Measurements from ENCODE around the gene EYS. TPM values are rescaled to one million over a fixed set of nuclear protein-coding genes. Genes with fewer than 3 reads are reported as not detected.

The EYS gene
- total RNA-seq, 1 experiment from 2014 or later, result not detected

DNA sequence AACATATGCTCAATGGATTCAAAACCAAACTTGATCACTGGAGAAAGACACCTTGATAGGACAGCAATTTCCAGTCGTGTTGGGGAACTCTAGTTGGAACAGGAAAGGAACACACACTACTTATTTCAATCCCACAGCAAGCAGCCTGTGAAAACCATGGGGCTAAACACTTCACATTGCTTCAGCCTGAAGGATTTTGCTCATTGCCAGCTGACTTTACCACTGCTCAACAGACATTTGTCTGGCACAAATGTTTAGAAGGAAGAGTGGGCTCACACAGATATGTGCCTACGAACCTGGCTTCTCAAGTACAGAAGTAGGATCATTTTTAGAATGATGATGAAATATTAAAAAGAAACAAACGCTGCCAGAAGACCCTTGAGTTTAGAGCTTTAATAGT lies 1473.3 kb downstream of the EYS start:
- no peak for DNase-seq
- H3K4me1 Mint-ChIP-seq (ENCODE audit: low read depth, unreplicated experiment), result no peaks in the 10 kb centered on the region
- no peaks in the 10 kb centered on the region for H3K9me3 Mint-ChIP-seq (ENCODE audit: unreplicated experiment)
- Histone ChIP-seq H3K4me3 (ENCODE audit: low read depth, low read length) (no peak overlapping the region), H3K4me1 (no peaks in the 10 kb centered on the region), H3K36me3 (ENCODE audit: control insufficient read depth, insufficient read depth, low read length) (no peaks in the 10 kb centered on the region), H3K27me3 (replicated peaks; ENCODE audit: control insufficient read depth, insufficient read depth, low read length) (no peaks in the 10 kb centered on the region), H3K9me3 (no peaks in the 10 kb centered on the region)
- no peaks in the 10 kb centered on the region for H3K27me3 Mint-ChIP-seq (ENCODE audit: insufficient read depth, unreplicated experiment)
- ChIA-PET CTCF (no interaction called here), POLR2A (no interaction called here)
- TF ChIP-seq, protein P1, sequence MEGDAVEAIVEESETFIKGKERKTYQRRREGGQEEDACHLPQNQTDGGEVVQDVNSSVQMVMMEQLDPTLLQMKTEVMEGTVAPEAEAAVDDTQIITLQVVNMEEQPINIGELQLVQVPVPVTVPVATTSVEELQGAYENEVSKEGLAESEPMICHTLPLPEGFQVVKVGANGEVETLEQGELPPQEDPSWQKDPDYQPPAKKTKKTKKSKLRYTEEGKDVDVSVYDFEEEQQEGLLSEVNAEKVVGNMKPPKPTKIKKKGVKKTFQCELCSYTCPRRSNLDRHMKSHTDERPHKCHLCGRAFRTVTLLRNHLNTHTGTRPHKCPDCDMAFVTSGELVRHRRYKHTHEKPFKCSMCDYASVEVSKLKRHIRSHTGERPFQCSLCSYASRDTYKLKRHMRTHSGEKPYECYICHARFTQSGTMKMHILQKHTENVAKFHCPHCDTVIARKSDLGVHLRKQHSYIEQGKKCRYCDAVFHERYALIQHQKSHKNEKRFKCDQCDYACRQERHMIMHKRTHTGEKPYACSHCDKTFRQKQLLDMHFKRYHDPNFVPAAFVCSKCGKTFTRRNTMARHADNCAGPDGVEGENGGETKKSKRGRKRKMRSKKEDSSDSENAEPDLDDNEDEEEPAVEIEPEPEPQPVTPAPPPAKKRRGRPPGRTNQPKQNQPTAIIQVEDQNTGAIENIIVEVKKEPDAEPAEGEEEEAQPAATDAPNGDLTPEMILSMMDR (IDR thresholded peaks at IDR 0.05; ENCODE audit: insufficient read depth in 1 of 2, low read depth in 1 of 2, low read length in 1 of 2, severe bottlenecking in 1 of 2, unreplicated experiment in 1 of 2), result no peak
- H3K4me3 Mint-ChIP-seq (ENCODE audit: unreplicated experiment), result no peak overlapping the region
- BruUV-seq (replicated peaks), result no TSS peak
- intact Hi-C loops (cut with micrococcal nuclease; ENCODE audit: unreplicated experiment), result no loop called here
- H3K27ac Mint-ChIP-seq (ENCODE audit: unreplicated experiment), result no peak overlapping the region
- H3K36me3 Mint-ChIP-seq (ENCODE audit: insufficient read depth, unreplicated experiment), result no peaks in the 10 kb centered on the region

DNA sequence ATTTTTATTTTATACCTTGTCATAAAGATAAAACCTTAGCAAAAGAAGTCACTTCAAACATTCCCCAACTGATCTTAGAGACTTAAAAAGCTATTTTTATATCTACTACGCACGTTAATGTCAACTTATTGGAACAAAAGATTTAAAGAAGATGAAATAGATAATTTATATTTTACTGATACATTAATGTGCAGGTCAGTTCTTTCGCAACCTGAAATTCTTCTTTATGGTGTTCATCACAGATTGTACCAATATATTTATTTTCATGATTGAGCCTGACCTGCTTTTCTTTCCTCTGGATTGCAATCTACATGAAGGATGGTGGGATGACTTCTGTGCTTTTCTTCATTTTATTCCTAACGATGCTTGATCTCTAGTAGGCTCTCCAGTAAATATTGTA lies 1475.1 kb downstream of the EYS start:
- H3K4me3 ChIP-seq (ENCODE audit: low read depth, low read length), result no peak overlapping the region
- Mint-ChIP-seq H3K9me3 (ENCODE audit: unreplicated experiment) (no peaks in the 10 kb centered on the region), H3K27ac (ENCODE audit: unreplicated experiment) (no peak overlapping the region), H3K4me3 (ENCODE audit: unreplicated experiment) (no peak overlapping the region), H3K4me1 (ENCODE audit: low read depth, unreplicated experiment) (no peaks in the 10 kb centered on the region), H3K36me3 (ENCODE audit: insufficient read depth, unreplicated experiment) (no peaks in the 10 kb centered on the region), H3K27me3 (ENCODE audit: insufficient read depth, unreplicated experiment) (no peaks in the 10 kb centered on the region)
- CTCF ChIA-PET, result no interaction called here
- no peaks in the 10 kb centered on the region for H3K27me3 ChIP-seq (replicated peaks; ENCODE audit: control insufficient read depth, insufficient read depth, low read length)
- TF ChIP-seq, protein P1 (IDR thresholded peaks at IDR 0.05; ENCODE audit: insufficient read depth in 1 of 2, low read depth in 1 of 2, low read length in 1 of 2, severe bottlenecking in 1 of 2, unreplicated experiment in 1 of 2), result no peak
- no TSS peak for BruUV-seq (replicated peaks)
- no peaks in the 10 kb centered on the region for H3K9me3 ChIP-seq
- no peaks in the 10 kb centered on the region for H3K36me3 ChIP-seq (ENCODE audit: control insufficient read depth, insufficient read depth, low read length)
- POLR2A ChIA-PET, result no interaction called here
- H3K4me1 ChIP-seq, result no peaks in the 10 kb centered on the region
- intact Hi-C loops (cut with micrococcal nuclease; ENCODE audit: unreplicated experiment), result no loop called here
- DNase-seq, result no peak

DNA sequence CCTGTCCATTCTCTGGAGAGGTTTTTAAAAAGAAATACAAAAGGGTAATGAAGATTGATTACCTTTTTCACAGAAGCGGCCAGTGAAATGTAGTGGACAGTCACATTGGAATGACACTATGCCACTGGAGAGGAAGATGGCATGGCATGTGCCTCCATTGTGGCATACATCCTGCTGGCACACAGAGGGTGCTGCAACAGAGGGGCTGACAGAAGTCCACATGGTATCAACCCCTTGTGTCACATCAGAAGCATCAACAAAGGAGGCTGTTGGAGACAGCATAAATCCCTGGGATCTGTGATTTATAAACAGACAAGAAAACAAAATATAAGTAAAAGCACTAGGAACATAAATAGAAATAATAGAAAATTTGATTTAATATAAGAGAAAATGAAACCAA lies 1476.5 kb downstream of the EYS start:
- ChIA-PET POLR2A (no interaction called here), CTCF (no interaction called here)
- Histone ChIP-seq H3K36me3 (ENCODE audit: control insufficient read depth, insufficient read depth, low read length) (no peaks in the 10 kb centered on the region), H3K4me1 (no peaks in the 10 kb centered on the region), H3K9me3 (no peaks in the 10 kb centered on the region), H3K27me3 (replicated peaks; ENCODE audit: control insufficient read depth, insufficient read depth, low read length) (no peaks in the 10 kb centered on the region), H3K4me3 (ENCODE audit: low read depth, low read length) (no peak overlapping the region)
- intact Hi-C loops (cut with micrococcal nuclease; ENCODE audit: unreplicated experiment), result no loop called here
- no TSS peak for BruUV-seq (replicated peaks)
- H3K9me3 Mint-ChIP-seq (ENCODE audit: unreplicated experiment), result no peaks in the 10 kb centered on the region
- no peak overlapping the region for H3K27ac Mint-ChIP-seq (ENCODE audit: unreplicated experiment)
- TF ChIP-seq, protein P1 (IDR thresholded peaks at IDR 0.05; ENCODE audit: insufficient read depth in 1 of 2, low read depth in 1 of 2, low read length in 1 of 2, severe bottlenecking in 1 of 2, unreplicated experiment in 1 of 2), result no peak
- no peaks in the 10 kb centered on the region for H3K36me3 Mint-ChIP-seq (ENCODE audit: insufficient read depth, unreplicated experiment)
- no peaks in the 10 kb centered on the region for H3K4me1 Mint-ChIP-seq (ENCODE audit: low read depth, unreplicated experiment)
- H3K4me3 Mint-ChIP-seq (ENCODE audit: unreplicated experiment), result no peak overlapping the region
- DNase-seq, result no peak
- no peaks in the 10 kb centered on the region for H3K27me3 Mint-ChIP-seq (ENCODE audit: insufficient read depth, unreplicated experiment)

Data from Caco-2 (cell line).